ENCODE measurements around the gene S100Z.

GRCh38 chr5:76800579-76800978 is 49.2 kb upstream of the S100Z start:
- no peak for TF ChIP-seq EP300 (IDR thresholded peaks at IDR 0.05)
- TF ChIP-seq CTCF (IDR thresholded peaks at IDR 0.05): no peak
- no peak for TF ChIP-seq POLR2A (IDR thresholded peaks at IDR 0.05)
